Activated CD4-positive, alpha-beta T cell treated with anti-CD3 and anti-CD28 coated beads for 48 hours (primary cell): ENCODE measurements around the gene RGL1.

Source experiments
- DNase-seq: peaks from one replicate; pipeline ENCODE4 v3.0.0-alpha.2; 2020

Gene RGL1

GRCh38 chr1:183871142-183871541, 66.2 kb downstream of the RGL1 start:
- DNase-seq: no peak

GRCh38 chr1:183871601-183872000, 66.7 kb downstream of the RGL1 start:
- no peak for DNase-seq

- no peak for DNase-seq
Observed at GRCh38 chr1:183872403-183872802, 67.5 kb downstream of the RGL1 start.

GRCh38 chr1:183873642-183874041, 68.7 kb downstream of the RGL1 start:
- no peak for DNase-seq

- no peak for DNase-seq
Observed at GRCh38 chr1:183876309-183876708, 71.4 kb downstream of the RGL1 start.

- no peak for DNase-seq
Observed at GRCh38 chr1:183877053-183877720, 72.3 kb downstream of the RGL1 start.

GRCh38 chr1:183879494-183879893, 74.6 kb downstream of the RGL1 start:
- no peak for DNase-seq

GRCh38 chr1:183879966-183880365, 75.0 kb downstream of the RGL1 start:
- DNase-seq: no peak

GRCh38 chr1:183880531-183881243, 75.8 kb downstream of the RGL1 start:
- DNase-seq: no peak

- no peak for DNase-seq
Observed at GRCh38 chr1:183881387-183882131, 76.6 kb downstream of the RGL1 start.

GRCh38 chr1:183882335-183883167, 77.6 kb downstream of the RGL1 start:
- DNase-seq: no peak

GRCh38 chr1:183883623-183884022, 78.7 kb downstream of the RGL1 start:
- DNase-seq: no peak

- DNase-seq: no peak
Observed at GRCh38 chr1:183884526-183884925, 79.6 kb downstream of the RGL1 start.

GRCh38 chr1:183885142-183885735, 80.3 kb downstream of the RGL1 start:
- DNase-seq: no peak

GRCh38 chr1:183886083-183886828, 81.3 kb downstream of the RGL1 start:
- no peak for DNase-seq

- DNase-seq: no peak
Observed at GRCh38 chr1:183886853-183887252, 81.9 kb downstream of the RGL1 start.

GRCh38 chr1:183887826-183888819, 83.2 kb downstream of the RGL1 start:
- no peak for DNase-seq

GRCh38 chr1:183889095-183889494, 84.2 kb downstream of the RGL1 start:
- DNase-seq: no peak

GRCh38 chr1:183891158-183891856, 86.4 kb downstream of the RGL1 start:
- DNase-seq: no peak

GRCh38 chr1:183892351-183892793, 87.5 kb downstream of the RGL1 start:
- no peak for DNase-seq
